ENCODE data around the gene AP4M1. TPM values are rescaled to one million over a fixed set of nuclear protein-coding genes. Genes with fewer than 3 reads are reported as not detected.

AP4M1 gene
- total RNA-seq, 1 experiment from 2014 or later: 25.1 TPM

- intact Hi-C loops (cut with micrococcal nuclease; ENCODE audit: unreplicated experiment): no loop called here
- Histone ChIP-seq H3K4me3 (ENCODE audit: low read depth, low read length, poor library complexity, severe bottlenecking) (no peak overlapping the region), H3K27ac (ENCODE audit: low read depth, low read length, poor library complexity, severe bottlenecking) (no peak overlapping the region), H3K9me3 (ENCODE audit: low read depth, low read length, poor library complexity, severe bottlenecking) (no peaks in the 10 kb centered on the region), H3K27me3 (replicated peaks; ENCODE audit: insufficient read depth, low read depth, low read length, poor library complexity) (no peaks in the 10 kb centered on the region), H3K36me3 (ENCODE audit: insufficient read depth, low read length, poor library complexity, severe bottlenecking) (peaks cover 66% of the 10 kb centered on the region), H3K4me1 (ENCODE audit: insufficient read depth, low read length, poor library complexity, severe bottlenecking) (no peaks in the 10 kb centered on the region)
- CTCF ChIA-PET: no interaction called here
- BruUV-seq (replicated peaks): no TSS peak
- POLR2A ChIA-PET (ENCODE audit: low non-redundant PET): no interaction called here
- 0 out of 2 replicates have a peak, but pooled peaks have one; percentile 19 for TF ChIP-seq CTCF (conservative IDR thresholded peaks at IDR 0.05; ENCODE audit: low read depth, low read length)
- no peak for TF ChIP-seq EZH2 (IDR thresholded peaks at IDR 0.05; ENCODE audit: borderline replicate concordance, low read depth, low read length, poor library complexity, severe bottlenecking)
- DNase-seq (ENCODE audit: low spot score): no peak
Observed at GRCh38 chr7:100109521-100110163, 8.2 kb downstream of the AP4M1 start.

- no peaks in the 10 kb centered on the region for H3K9me3 ChIP-seq (ENCODE audit: low read depth, low read length, poor library complexity, severe bottlenecking)
- CTCF ChIA-PET: no interaction called here
- H3K36me3 ChIP-seq (ENCODE audit: insufficient read depth, low read length, poor library complexity, severe bottlenecking): peaks cover 56% of the 10 kb centered on the region
- POLR2A ChIA-PET (ENCODE audit: low non-redundant PET): no interaction called here
- TF ChIP-seq EZH2 (IDR thresholded peaks at IDR 0.05; ENCODE audit: borderline replicate concordance, low read depth, low read length, poor library complexity, severe bottlenecking) (no peak), CTCF (conservative IDR thresholded peaks at IDR 0.05; ENCODE audit: low read depth, low read length) (no peak)
- no peak overlapping the region for H3K4me3 ChIP-seq (ENCODE audit: low read depth, low read length, poor library complexity, severe bottlenecking)
- intact Hi-C loops (cut with micrococcal nuclease; ENCODE audit: unreplicated experiment): no loop called here
- H3K4me1 ChIP-seq (ENCODE audit: insufficient read depth, low read length, poor library complexity, severe bottlenecking): no peaks in the 10 kb centered on the region
- DNase-seq (ENCODE audit: low spot score): no peak
- no peaks in the 10 kb centered on the region for H3K27me3 ChIP-seq (replicated peaks; ENCODE audit: insufficient read depth, low read depth, low read length, poor library complexity)
- H3K27ac ChIP-seq (ENCODE audit: low read depth, low read length, poor library complexity, severe bottlenecking): no peak overlapping the region
- no TSS peak for BruUV-seq (replicated peaks)
Observed at GRCh38 chr7:100111156-100111555, 9.7 kb downstream of the AP4M1 start.

GRCh38 chr7:100111914-100112313, 10.5 kb downstream of the AP4M1 start:
- H3K9me3 ChIP-seq (ENCODE audit: low read depth, low read length, poor library complexity, severe bottlenecking): no peaks in the 10 kb centered on the region
- TF ChIP-seq EZH2 (IDR thresholded peaks at IDR 0.05; ENCODE audit: borderline replicate concordance, low read depth, low read length, poor library complexity, severe bottlenecking) (no peak), CTCF (conservative IDR thresholded peaks at IDR 0.05; ENCODE audit: low read depth, low read length) (no peak)
- intact Hi-C loops (cut with micrococcal nuclease; ENCODE audit: unreplicated experiment): no loop called here
- H3K27me3 ChIP-seq (replicated peaks; ENCODE audit: insufficient read depth, low read depth, low read length, poor library complexity): no peaks in the 10 kb centered on the region
- peaks cover 52% of the 10 kb centered on the region for H3K36me3 ChIP-seq (ENCODE audit: insufficient read depth, low read length, poor library complexity, severe bottlenecking)
- DNase-seq (ENCODE audit: low spot score): no peak
- CTCF ChIA-PET: no interaction called here
- POLR2A ChIA-PET (ENCODE audit: low non-redundant PET): no interaction called here
- no peak overlapping the region for H3K27ac ChIP-seq (ENCODE audit: low read depth, low read length, poor library complexity, severe bottlenecking)
- H3K4me3 ChIP-seq (ENCODE audit: low read depth, low read length, poor library complexity, severe bottlenecking): no peak overlapping the region
- BruUV-seq (replicated peaks): no TSS peak
- no peaks in the 10 kb centered on the region for H3K4me1 ChIP-seq (ENCODE audit: insufficient read depth, low read length, poor library complexity, severe bottlenecking)
